ENCODE results near the gene PRPF40B. TPM values are rescaled to one million over a fixed set of nuclear protein-coding genes. Genes with fewer than 3 reads are reported as not detected.
A peak's percentile ranks its signal among the peaks of the same experiment; 100 is the strongest.
"Not testable (repeated sequence)": the region's sequence is repeated elsewhere in the genome, so short reads cannot be mapped to it uniquely, and the experiment has no call there.

Gene PRPF40B
- total RNA-seq, 1 donor from 2014 or later = 17.1 TPM

DNA sequence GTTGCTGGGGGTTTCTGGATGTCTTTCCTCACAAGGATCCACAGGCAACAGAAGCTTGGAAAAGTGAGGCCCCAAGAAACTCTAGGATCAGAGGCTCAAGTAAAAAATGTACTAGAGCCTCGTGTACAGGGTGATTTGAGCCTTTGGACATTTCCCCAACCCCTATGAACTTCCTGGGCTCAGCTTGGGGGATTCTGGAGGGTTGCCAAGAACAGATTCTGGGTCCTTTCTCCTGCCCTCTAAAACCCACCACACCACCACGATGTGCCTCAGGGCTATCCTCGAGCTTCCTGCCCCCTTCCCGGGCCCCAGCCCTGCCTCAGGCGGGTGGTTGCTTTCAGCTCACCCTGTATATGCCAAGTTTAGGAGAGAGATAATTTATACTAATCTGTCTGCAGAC is 18.5 kb upstream of the PRPF40B start:
- no peak for ATAC-seq
- intact Hi-C loops (cut with DNase I) = no loop called here
- no peak for DNase-seq (ENCODE audit: missing footprints)

DNA sequence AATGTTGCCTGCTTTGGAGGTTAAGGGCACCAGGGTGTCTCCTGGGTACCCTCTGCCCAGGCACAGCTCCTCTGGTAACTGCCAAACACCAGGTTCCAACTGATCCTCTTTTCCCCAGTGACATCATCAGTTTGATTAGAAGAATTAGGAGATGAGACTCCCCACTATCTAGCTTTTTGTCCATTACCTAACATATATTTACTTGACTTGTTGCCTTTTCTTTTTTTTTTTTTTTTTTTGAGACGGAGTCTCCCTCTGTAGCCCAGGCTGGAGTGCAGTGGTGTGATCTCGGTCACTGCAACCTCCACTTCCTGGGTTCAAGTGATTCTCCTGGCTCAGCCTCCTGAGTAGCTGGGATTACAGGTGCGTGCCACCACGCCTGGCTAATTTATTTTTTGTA is 17.8 kb upstream of the PRPF40B start, which contains the start of gene FAM186B:
Gene FAM186B (minus strand): TSS at position 101 of the 400 bp plus-strand sequence. CDS start 162 bp downstream, outside the sequence.
- intact Hi-C loops (cut with DNase I); ATAC-seq; DNase-seq (ENCODE audit: missing footprints): not testable (repeated sequence)

DNA sequence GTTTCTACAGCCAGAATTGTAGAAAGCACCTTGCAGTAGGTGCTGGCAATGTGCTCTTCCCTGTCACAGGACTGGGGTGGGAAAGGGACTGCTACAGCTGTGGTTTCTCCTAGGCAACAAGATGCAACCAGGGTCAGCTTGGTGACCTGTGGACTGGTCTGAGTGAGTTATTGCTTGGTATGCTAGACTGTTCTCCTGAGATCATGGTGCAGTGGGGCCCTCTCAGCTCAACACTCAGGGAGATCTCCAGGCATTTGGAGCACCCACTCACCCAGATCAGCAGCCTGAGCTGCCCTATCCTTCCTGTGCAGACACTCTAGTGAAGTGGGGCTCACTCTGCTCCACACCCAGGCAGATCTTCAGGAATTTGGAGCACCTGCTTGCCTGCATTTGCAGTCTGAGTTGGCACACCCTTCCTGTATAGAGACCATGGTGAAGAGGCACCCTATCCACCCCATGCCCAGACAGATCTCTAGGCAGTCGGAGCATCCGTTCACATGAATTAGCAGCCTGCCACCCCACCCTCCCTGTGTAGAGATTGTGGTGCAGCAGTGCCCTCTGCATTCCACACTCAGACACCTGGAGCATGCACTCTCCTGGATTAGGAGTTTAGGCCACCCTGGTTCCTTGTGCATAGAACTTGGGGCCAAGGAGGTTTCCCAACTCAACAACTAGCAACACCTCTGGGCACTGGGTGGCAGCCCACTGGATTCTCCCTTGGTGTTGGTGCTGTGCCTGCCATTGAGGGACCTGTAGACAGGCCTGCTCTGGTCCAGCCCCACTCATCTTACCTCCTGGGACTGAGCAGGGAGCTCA is 14.1 kb upstream of the PRPF40B start:
- DNase-seq (ENCODE audit: missing footprints) = no peak
- no peak for ATAC-seq
- intact Hi-C loops (cut with DNase I) = no loop called here

DNA sequence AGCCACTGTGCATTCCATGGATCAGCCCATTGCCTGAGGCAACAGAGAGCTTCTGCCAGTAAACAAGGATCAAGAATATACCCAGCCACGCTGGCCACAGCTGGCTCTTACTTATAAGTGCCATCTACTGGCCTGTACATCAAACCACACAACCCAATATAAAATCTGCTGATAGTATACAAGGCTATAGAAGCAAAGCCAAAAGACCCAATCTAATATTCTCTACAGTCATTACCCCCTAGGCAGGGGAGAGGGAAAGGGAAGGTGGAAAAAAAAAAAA is 13.5 kb upstream of the PRPF40B start:
- ATAC-seq (no peak), DNase-seq (ENCODE audit: missing footprints) (no peak)
- intact Hi-C loops (cut with DNase I) = no loop called here

DNA sequence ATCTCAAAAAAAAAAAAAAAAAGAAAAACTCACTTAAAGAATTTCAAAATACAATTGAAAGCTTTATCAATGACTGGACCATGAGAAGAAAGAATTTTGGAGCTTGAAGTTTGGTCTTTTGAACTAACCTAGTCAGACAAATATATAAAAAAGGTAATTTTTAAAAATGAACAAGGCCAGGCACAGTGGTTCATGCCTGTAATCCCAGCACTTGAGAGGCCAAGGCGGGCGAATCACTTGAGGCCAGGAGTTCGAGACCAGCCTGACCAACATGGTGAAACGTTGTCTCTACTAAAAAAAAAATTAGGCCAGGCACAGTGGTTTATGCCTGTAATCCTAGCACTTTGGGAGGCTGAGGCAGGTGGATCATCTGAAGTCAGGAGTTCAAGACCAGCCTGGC is 12.6 kb upstream of the PRPF40B start:
- intact Hi-C loops (cut with DNase I); DNase-seq (ENCODE audit: missing footprints); ATAC-seq: not testable (repeated sequence)

DNA sequence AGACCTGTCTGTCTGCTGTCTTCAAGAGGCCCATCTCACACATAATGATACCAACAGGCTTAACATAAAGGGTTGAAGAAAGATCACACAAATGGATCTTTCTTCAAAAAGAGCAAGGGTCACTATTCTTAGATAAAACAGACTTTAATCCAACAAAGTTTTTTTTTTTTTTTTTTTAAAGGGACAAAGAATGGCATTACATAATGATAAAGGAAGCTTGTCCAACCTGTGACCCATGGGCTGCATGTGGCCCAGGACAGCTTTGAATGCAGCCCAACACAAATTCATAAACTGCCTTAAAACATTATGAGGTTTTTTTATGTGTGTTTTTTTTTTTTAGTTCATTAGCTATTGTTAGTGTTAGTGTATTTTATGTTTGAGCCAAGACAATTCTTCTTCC is 11.2 kb upstream of the PRPF40B start:
- intact Hi-C loops (cut with DNase I) = no loop called here
- DNase-seq (ENCODE audit: missing footprints) = no peak
- ATAC-seq = no peak

DNA sequence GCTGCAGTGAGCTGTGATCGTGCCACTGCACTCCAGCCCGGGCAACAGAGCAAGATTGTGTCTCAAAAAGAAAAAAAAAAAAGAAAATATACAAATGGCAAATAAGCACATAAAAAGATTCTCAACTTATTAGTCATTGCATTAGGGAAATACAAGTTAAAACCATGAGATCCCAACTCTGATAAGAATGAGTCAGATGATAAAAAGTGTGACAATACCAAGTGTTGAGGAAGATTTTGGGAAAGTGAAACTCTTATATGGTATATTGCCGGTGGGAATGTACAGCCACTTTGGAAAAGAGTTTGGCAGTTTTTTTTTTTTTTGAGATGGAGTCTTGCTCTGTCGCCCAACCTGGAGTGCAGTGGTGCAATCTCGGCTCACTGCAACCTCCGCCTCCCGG is 7.6 kb upstream of the PRPF40B start:
- intact Hi-C loops (cut with DNase I) = no loop called here
- DNase-seq (ENCODE audit: missing footprints) = no peak
- no peak for ATAC-seq

DNA sequence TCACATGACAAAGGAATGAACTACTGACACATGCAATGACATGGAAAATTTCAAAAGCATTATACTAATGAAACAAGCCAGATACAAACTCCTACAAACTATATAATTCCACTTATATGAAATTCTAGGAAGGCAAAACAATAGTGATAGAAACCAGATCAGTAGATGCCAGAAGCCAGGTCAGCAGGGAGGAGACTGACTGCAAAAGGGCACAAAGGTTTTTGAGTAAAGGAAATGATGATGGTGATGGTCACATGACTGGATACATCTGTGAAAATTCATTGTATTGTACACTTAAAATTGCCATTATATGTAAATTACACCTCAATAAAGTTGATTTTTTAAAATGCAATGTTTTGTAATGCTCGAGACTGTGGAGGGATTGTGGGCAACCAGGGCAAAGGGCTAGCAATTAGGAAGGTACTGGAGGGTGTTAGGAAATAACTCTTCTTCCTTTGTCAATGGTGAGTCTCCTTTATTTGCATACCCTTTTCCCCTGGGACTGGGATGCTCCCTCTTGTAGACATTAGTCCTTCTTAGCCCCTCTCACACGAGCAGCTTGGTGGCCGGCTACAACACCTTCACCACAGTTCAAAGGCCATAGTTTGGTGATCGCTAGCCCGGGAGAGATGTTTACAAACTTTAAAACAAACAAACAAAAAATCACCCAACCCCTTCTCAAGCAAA is 6.7 kb upstream of the PRPF40B start:
- intact Hi-C loops (cut with DNase I) = no loop called here
- no peak for ATAC-seq
- DNase-seq (ENCODE audit: missing footprints) = no peak

DNA sequence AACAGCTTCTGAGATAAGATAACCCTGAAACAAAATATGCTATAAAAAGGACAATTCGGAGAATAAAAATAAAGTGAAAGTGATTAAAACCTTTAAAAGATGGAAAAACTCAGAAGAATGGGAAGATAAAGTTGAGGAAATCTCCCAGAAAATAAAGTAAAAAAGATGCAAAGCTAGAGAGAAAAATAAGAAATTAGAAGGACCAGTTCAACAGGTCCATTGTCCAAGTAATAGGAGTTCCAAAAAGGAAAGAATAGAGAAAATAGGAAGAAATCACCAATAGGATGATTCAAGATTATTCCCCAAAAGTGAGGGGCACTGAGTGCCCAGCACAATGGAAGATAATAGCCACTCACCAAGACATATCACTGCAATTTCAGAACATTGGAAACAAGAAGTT is 4.8 kb upstream of the PRPF40B start:
- no peak for ATAC-seq
- intact Hi-C loops (cut with DNase I) = no loop called here

DNA sequence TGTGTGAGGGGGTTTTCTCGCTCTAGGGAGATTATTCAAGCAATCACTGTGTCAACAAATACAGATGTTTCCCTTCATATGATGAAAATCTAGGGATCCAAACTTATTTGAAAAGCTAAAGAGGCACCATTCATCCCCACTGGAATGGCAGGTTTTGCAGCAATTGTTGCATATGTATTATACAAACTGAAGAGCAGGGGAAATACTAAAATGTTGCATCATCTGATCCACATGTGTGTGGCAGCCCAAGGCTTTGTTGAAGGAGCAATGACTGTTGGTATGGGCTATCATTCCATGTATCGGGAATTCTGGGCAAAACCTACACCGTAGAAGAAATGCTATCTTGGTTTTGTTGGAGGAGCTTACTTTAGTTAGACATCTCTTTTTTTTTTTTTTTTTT is 4.1 kb upstream of the PRPF40B start:
- intact Hi-C loops (cut with DNase I) = no loop called here
- ATAC-seq = no peak
- DNase-seq (ENCODE audit: missing footprints) = no peak

More for the DNA sequence above, 4.8 kb upstream of the PRPF40B start:
- no peak for DNase-seq (ENCODE audit: missing footprints)

DNA sequence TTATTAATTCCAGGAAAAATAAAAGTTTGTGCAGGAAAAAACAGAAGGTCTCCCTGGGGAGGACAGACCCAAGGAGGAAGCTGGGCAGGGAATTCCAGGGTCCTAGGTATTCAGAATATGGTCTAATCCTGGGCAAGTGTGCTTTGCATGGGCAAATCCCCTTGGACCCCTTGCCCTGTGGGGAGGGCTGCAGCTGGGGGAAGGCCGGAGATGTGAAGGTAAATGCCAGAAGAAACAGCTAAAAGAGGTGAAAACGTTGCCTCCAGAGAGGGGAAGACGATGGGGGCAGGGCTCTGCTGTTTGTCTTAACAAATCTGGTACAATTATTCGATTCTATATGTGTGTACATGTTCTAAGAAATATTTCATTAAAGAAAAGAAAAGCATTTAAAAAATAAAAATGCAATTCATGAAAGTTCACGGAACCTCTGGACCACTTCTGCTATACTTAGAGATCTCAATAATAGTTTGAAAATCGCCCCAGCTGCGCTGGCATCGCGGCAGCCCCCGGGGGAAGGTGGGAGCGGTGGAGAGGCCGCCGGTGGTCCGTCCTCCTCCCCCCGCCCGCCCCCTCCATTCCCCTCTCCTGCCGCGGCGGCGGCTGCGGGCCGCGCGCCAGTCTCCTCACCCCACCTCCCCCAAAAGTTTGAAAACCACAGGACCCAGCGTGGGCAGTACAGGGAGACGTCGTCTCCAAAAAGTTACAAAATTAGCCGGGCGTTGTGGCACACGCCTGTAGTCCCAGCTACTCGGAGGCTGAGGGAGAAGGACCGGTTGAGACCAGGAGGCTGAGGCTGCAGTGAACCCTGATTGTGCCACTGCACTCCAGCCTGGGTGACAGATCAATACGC is 1.5 kb upstream of the PRPF40B start:
- intact Hi-C loops (cut with DNase I) = no loop called here
- ATAC-seq (no peak), DNase-seq (ENCODE audit: missing footprints) (no peak)

DNA sequence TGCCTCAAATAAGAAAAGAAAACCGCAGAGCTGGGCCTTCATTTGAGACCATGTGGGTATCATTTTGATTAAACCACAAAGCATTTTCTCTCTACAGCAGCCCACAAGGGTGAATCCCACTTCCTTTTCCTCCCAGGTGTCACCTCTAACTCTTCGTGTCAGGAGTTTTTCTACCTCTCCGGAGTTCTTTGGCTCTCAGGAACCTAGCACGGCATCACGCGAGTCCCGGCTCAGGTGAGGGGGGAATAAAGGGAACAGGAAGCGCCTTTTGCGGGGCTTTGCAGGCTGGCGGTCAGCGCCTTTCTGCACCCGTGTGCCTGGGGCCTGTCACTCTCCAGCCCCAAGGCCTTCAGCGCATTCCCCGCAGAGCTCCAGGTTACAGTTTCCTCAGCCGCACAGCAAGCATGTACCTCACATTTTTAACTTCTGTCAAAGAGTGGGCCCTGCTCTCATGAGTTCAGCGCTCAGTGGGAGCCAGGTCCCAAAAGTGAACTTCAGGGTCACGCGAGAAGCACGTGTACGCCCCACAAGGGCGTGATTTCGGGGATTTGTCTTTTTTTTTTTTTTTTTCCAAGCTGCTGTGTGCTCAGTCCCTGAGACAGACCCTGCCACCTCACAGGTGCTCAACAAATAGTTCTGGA is 740 bp upstream of the PRPF40B start:
- DNase-seq (ENCODE audit: missing footprints) (peak; percentile 68), ATAC-seq (peak; percentile 47)
- intact Hi-C loops (cut with DNase I) = no loop called here

DNA sequence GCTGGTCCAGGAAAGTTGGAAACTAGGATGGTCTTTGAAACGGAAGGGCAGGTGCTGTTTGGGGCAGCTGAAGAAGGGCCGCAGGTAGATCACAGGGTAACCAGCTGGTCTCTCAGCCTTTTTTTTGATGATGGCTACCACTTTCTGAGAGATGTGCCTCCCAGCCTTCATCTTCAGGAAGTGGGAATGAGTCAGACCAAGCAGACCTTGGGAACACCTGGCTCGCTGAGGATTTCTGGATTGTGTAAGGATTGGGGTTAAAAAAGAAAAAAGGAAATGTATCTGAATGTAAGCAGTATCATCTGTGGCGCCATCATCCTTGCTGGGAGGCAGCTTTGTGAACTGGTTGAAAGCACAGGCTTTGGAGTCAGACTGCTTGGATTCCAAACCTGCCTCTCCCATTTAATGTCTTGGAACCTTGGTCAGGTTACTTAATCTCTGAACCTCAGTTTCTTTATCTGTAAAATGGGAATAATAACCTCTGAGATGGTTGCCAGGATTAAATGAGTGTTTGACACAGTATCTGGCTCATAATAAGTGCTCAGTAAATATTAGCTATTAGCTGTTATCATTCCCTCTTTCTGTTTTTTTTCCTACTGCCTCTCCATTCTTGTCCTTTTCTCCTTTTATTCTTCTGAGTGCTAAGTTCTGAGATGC is 1.7 kb downstream of the PRPF40B start:
- ATAC-seq (no peak), DNase-seq (ENCODE audit: missing footprints) (no peak)
- intact Hi-C loops (cut with DNase I) = no loop called here

DNA sequence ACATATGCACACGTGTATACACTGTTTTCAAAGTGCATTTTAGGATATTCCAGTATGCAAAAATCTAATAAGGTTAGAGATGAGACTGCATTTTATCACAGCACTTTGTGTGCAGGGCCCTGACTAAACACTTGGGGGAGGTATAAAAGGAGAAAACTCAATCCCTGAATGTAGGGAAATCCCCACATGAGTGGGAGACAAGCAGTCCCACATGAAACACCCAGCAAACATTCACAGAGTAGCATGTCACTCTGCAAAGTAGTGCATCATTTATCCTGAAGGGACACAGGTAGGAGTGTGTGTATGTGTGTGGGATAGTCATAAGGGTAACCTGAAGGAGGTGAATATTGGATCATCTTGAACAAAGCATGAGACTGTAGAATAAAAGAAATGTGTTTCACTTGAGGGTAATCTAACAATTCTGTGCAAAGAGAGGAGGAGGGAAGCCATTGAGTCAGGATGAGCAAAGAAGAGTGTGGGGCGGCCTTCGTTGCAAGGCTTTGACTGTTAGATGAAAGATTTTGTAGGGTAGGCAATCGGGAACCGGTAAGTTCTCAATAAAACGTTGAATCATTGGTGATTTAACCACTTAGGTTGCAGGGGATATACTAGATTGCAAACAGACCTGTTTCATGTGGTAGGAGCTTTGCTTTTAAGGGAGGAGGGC is 2.9 kb downstream of the PRPF40B start:
- no peak for ATAC-seq
- no peak for DNase-seq (ENCODE audit: missing footprints)
- intact Hi-C loops (cut with DNase I) = no loop called here

DNA sequence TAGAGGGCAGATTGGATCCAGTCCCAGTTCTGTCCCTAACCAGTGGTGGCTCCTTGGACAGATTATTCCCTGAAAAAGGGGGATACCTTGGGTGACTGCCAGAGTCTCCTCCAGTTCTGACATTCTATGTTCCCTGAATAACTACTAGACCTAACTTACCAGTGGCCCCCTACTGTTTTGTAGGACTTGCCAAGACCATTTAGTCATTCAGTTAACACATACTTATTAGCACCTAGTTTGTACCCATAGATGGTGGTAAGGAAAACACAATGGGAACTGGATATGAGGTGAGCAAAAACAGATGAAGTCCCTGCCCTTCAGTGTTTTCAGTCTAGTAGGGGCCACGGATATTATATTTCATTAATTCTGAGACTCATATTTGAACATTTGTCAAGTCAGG is 3.5 kb downstream of the PRPF40B start:
- ATAC-seq (no peak), DNase-seq (ENCODE audit: missing footprints) (no peak)
- intact Hi-C loops (cut with DNase I) = no loop called here

DNA sequence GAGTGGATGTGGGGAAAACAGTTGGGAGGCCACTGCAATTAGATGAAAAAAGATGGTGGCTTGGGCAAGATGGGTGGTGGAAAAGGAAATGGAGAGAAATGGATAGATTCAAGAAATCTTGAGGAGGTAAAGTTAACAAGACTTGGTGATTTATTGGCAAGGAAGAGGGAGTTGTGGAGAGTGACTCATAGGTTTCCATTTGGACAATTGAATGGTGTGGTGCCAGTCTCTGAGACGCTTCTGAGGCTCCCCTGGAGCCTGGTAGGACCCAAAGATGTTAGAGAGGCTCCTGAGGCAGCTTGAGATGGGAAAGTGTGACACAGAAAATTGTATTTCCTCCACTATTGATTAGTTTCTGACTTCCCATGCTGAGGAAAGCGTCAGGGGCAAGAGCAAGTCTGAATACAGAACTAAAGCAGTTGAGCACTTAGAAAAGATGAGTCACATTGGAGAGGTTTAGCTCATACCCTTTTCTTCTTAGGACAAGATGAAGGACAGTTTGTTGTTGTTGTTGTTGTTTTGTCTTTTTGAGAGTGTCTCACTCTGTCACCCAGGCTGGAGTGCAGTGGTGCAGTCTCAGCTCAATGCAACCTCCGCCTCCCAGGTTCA is 4.5 kb downstream of the PRPF40B start:
- DNase-seq (ENCODE audit: missing footprints) = no peak
- no peak for ATAC-seq
- intact Hi-C loops (cut with DNase I) = no loop called here

DNA sequence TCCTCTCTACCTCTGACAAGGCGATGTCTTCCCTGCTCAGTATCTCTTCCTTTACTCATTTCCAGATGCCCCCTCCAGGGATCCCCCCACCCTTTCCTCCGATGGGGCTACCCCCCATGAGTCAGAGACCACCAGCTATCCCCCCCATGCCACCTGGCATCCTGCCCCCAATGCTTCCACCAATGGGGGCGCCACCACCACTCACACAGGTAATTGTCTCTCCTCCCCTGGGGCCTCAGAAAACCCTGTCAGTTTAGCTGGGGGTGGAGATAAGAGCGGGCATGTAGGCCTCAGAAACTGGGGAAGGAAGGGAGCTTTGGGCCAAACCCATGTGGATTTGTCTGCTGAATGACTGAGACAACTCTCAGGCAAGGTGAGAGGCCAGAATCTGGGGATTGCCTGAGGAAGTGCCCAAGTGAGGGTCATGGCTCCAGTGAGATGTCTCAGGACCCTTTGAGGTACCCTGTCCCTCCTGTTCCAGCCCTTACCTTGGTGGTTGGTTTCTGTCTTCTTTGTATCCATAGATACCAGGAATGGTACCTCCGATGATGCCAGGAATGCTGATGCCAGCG is 8.1 kb downstream of the PRPF40B start:
- DNase-seq (ENCODE audit: missing footprints) (no peak), ATAC-seq (no peak)
- intact Hi-C loops (cut with DNase I) = no loop called here

Data from Right ventricle myocardium inferior (tissue), 1 donor.